ENCODE measurements around the gene ZNF547. TPM values are rescaled to one million over a fixed set of nuclear protein-coding genes. Genes with fewer than 3 reads are reported as not detected.

Gene ZNF547
- polyA plus RNA-seq, 2 of the 4 experiments (the other 2 are of a cell fraction) = 2.0 to 2.9 TPM

GRCh38 chr19:57357406-57357805, 5.9 kb upstream of the ZNF547 start:
- ATAC-seq (no peak), DNase-seq (ENCODE audit: low read depth in 1 of 2, low spot score in 1 of 2) (no peak), FAIRE-seq (no peak)
- Histone ChIP-seq H3K9me3 (peaks cover 98% of the 10 kb centered on the region), H3K27ac (no peak overlapping the region), H3K4me1 (no peaks in the 10 kb centered on the region), H3K4me2 (no peak overlapping the region), H3K4me3 (no peak overlapping the region)
- no peak for TF ChIP-seq MAFK (IDR thresholded peaks at IDR 0.05; ENCODE audit: partially characterized antibody)
- no peak for TF ChIP-seq ATOH8 (CRISPR knock-in tag; IDR thresholded peaks at IDR 0.05; ENCODE audit: low read depth)
- no peak for TF ChIP-seq SREBF2 (IDR thresholded peaks at IDR 0.05)
- TF ChIP-seq MAZ (IDR thresholded peaks at IDR 0.05; ENCODE audit: borderline replicate concordance, low read depth, low read length) = no peak
- no peak for TF ChIP-seq PHF8 (IDR thresholded peaks at IDR 0.05; ENCODE audit: borderline replicate concordance, low read depth)
- no peak for TF ChIP-seq CHD4 (IDR thresholded peaks at IDR 0.05; ENCODE audit: borderline replicate concordance)
- no peak for TF ChIP-seq POLR2A (IDR thresholded peaks at IDR 0.05; ENCODE audit: low read length)
- no peak for TF ChIP-seq RARB (CRISPR knock-in tag; IDR thresholded peaks at IDR 0.05)
- TF ChIP-seq CBX2 (IDR thresholded peaks at IDR 0.05; ENCODE audit: borderline replicate concordance, low read depth) = no peak
- TF ChIP-seq HMGXB4 (CRISPR knock-in tag; IDR thresholded peaks at IDR 0.05; ENCODE audit: borderline replicate concordance) = no peak
- TF ChIP-seq BHLHE40 (IDR thresholded peaks at IDR 0.05; ENCODE audit: low read depth, low read length) = no peak
- TF ChIP-seq BCL3 (IDR thresholded peaks at IDR 0.05) = no peak
- TF ChIP-seq HEYL (CRISPR knock-in tag; IDR thresholded peaks at IDR 0.05) = no peak
- no peak for TF ChIP-seq NR3C1 (IDR thresholded peaks at IDR 0.05)
- TF ChIP-seq ELK1 (IDR thresholded peaks at IDR 0.05; ENCODE audit: low read depth, low read length) = no peak
- TF ChIP-seq POLR2AphosphoS2 (conservative IDR thresholded peaks at IDR 0.05; ENCODE audit: low read length) = no peak
- no peak for TF ChIP-seq HDAC2 (IDR thresholded peaks at IDR 0.05)
- TF ChIP-seq ZNF302 (CRISPR knock-in tag; IDR thresholded peaks at IDR 0.05) = no peak
- ChIA-PET POLR2A (no interaction called here), CTCF (interaction anchor here (0.6 to 1.3 kb wide), 3 partner anchors 10 to 340 kb away, joined by 3 to 7 read pairs (median 3); no protein-coding TSS in a partner anchor)
- 87% methylated on average over 5 of the region's 5 CpGs for WGBS (ENCODE audit: missing lambda C conversion rate)

- POLR2A ChIA-PET = no interaction called here
- CTCF ChIA-PET = no interaction called here
These were observed 4.1 kb upstream of the ZNF547 start for GRCh38 chr19:57359300-57359699.

More at GRCh38 chr19:57359300-57359699, 4.1 kb upstream of the ZNF547 start:
- Histone ChIP-seq H3K4me3 (no peak overlapping the region), H3K4me1 (no peaks in the 10 kb centered on the region), H3K4me2 (no peak overlapping the region), H3K27ac (no peak overlapping the region), H3K9me3 (peaks cover 95% of the 10 kb centered on the region)
- FAIRE-seq (no peak), ATAC-seq (no peak), DNase-seq (ENCODE audit: low read depth in 1 of 2, low spot score in 1 of 2) (no peak)
- no peak for TF ChIP-seq NR3C1 (IDR thresholded peaks at IDR 0.05)
- TF ChIP-seq EHF (CRISPR knock-in tag; IDR thresholded peaks at IDR 0.05) = no peak
- no peak for TF ChIP-seq BCL3 (IDR thresholded peaks at IDR 0.05)
- TF ChIP-seq MAFK (IDR thresholded peaks at IDR 0.05; ENCODE audit: partially characterized antibody) = peak; percentile 58
- no peak for TF ChIP-seq RCOR1 (IDR thresholded peaks at IDR 0.05; ENCODE audit: low read depth, low read length)

Data from A549 (cell line).